Activated naive CD4-positive, alpha-beta T cell (primary cell): ENCODE measurements around the gene LLGL2.
"Not testable (repeated sequence)": the region's sequence is repeated elsewhere in the genome, so short reads cannot be mapped to it uniquely, and the experiment has no call there.

ENCODE experiments used
- DNase-seq, 4 experiments: peaks; one replicate each; lab custom pipeline; 2025; lab: John Stamatoyannopoulos, UW

The LLGL2 gene

DNA sequence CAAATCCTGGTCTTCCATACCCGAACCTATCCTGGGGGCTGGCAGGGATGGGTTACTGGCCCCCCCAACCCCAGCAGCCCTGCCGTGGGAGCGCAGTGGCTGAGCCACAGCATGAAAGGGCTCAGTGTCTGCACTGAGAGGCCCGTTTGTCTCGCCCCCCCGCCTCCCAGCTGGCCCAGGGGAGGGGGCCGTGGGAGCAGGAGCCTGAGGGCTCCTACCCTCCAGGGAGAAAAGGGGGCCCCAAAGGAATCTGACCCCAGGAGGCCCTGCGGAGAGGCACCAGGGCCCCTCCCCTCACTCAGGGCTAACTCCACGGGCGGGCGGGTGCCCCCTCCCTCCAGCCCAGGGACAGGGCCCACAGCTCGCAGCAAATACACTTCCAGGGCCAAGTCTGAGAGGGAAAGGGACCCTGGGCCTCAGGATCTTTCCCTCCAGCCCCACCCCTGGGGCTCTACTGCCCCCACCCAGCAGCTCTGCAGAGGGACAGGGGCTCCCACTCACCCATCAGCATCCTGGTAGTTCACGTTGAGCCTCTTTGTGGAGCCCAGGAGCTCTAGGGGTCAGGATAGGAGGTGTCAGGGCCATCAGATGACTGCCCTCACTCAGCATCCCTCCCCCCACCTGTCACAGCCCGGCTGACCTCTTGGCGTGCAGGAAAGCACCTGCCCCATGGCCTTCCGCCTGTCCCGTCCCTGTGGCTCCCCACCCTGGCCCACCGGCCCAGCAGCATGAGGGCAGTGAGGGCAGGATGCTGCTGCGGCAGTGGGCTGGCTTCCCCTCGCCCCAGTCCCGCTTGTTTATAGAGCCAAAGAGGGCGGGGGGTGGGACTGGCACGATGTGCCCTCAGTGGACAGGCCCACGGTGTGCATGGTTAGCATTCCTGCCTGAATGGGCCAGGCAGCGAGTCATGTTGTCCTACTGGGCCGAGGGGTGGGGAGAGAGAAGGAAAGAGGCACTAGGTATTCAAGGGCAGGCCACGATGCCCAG, 17.5 kb upstream of the LLGL2 start:
- no peak for DNase-seq

DNA sequence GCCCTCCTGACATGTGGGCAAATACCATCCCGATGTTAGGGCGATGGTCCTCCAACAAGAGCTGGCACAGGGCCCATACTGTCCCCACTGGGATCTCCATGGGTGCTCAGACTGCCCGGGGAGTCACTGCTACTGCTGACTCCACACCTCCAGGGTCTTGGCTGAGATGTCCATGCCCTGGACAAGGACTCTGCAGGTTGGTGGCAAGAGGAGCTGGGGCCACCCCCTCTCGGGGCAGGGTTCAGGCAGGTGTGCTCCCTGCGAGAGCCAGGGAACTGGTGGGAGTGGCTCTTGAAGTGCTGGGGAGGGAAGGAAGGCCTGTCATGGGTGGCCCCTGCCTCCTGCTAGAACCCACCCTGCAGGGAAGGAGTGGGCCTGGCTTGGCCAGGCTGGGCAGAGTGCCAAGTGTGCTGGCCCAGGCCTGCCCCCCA, 16.6 kb upstream of the LLGL2 start:
- DNase-seq, result no peak

DNA sequence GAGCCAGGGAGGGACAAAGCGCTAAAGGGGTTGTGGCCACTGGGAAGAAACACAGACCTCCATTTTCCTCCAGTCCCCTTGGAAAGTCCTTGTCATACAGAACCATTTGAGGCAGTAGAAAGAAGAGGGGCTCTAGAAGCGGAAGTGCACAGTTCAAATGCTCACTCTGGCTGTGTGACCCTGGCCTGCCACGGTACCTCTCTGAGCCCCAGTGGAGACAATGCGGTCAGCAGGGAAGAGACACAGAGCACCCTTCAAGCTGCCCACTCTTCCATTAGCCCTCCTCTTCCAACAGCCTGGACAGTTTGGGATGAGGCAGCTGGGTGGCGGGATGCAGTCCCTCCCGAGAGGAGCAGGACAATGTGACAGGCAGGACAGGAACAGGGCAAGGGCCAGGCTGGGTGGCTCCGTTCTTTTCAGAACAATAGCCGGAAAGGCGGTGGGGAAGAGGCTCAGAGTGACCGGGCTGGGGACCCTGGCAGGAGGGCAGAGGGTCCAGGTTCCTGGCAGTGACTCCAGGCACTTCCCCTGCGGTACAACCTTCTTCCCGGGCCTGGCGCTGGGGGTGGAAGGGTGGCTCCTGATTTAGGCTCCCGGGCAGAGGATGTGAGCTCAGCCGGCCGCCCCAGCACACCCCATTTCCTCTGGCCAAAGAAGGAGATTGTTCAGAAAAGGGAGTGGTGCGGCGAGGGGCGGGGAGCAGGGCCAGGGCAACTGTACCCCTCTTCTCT, 15.8 kb upstream of the LLGL2 start:
- no peak for DNase-seq

DNA sequence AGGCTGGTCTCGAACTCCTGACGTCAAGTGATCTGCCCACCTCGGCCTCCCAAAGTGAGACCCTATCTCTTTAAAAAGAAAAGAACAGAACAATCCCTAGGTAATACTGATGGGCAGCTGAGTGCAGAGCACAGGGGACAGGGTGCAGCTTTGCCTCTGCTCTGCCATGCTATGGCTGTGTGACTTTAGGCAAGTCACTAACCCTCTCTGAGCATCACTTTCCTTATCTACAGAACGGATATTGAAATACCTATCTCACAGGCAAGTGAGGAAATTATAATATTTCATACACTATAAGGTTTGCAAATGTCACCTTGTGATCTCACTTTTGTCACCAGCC, 14.3 kb upstream of the LLGL2 start:
- DNase-seq, result no peak

DNA sequence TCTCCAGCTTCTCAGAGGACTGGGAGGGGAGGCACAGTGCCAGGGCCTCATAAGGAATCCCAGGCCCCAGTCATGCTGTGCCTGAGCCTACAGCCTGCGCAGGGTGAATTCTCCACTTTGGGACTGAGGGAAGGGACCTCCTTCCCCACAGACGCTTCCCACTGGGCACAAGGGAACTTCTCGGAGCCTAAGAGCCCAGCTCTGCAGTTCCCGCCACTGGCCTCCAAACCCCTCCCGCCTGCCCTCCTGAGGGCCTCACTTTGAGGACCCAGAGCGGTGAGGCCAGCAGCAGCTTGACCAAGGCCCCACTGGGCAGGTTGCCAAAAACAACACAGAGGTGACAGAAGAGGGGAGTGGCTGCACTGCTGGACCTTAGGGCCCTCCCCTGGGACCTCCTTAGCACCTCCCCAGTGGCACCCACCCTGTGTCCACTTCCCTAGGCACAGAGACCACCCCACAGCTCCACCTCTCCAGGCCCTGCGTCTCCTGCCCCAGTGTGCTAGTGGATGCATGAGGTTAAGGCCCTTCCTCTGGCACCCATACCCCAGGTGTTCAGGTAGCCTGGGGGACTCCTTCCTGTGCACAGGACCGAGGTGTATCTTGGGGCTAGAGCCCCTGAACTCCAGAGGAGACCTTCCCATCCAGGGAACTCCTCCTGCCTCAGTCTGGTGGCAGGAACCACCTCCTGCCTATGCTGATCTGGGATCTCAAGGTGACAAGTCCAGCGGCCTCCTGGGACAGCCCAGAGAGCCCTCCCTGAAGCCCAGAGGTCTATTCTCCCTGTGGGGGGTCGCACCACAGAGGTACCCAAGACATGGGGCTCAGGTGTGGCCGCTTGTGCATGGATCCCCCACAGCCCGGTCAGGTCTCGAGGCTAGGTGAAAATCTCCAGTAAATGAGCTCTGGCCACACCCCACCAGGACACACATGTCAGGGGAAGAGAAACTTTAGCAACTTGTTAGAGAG, 13.6 kb upstream of the LLGL2 start:
- no peak for DNase-seq

DNA sequence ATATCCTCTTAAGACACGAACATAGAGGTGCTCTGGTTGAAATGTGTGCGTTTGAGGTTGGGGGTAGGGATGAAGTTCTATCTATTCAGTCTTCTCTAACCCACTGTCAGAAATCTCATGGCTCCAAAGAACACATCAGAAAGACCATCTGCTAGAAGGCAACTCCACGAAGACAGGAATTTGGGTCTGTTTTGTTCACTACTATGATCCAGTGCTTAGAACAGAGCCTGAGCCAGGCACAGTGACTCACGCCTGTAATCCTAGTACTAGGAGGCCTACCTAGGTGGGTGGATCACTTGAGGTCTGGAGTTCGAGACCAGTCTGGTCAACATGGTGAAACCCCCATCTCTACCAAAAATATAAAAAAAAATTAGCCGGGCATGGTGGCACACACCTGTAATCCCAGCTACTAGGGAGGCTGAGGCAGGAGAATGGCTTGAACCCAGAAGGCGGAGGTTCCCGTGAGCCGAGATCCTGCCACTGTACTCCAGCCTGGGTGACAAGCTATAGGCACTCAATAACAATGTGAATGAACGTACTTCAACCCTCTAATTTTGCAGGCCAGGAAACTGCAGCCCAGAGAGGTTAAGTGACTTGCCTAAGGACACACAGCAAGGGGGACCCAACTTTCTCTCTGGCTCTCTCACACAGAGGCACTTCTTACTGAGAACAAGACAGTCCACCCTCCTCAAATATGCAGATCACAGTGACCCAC, 12.4 kb upstream of the LLGL2 start:
- DNase-seq, result no peak

DNA sequence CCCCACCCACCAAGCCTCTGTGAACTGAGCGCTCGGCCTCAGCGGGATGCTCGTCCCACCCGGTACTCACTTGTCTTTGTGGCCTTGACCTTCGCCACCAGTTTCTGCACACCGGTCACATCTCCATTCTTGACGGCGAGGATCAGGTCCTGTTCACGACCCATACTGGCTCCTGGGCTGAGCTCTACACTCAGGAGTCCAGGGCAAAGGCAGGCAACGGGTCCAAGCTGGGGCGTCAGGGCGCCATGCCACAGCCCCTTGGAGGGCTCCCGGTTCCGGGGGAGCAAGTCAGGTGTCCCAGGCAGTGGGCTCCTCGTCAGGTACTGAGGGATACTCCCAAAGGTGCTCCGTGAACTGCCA, 11.9 kb upstream of the LLGL2 start:
- no peak for DNase-seq

DNA sequence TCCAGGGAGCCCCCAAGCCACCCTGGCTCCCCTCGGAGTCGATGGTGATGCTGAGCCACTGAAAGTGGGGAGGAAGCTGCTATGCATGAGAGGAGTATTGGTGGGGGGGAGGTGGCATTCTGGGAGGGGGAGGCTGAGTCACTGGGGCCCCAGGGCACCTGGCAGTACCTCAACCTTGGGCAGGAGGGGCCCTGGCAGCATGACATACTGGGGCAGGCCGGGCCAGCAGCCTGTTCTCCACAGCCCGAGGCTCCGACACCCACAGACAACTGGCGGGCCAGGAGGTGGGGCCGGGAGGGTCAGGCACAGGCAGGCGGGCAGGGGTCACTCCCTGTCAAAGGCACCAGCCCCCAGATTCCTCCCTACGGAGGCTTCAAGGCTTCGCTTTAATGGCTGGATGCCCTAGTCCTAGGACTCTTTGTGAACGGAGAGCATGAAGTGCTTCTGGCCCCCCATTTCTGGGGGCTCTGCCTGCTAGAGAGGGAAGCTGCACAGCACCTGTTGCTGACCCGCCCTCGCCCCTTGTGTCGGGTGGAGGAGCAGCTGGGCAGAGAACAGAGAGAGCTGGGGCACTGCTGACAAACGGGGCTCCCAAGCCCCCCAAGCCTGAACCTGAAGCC, 11.1 kb upstream of the LLGL2 start:
- no peak for DNase-seq

DNA sequence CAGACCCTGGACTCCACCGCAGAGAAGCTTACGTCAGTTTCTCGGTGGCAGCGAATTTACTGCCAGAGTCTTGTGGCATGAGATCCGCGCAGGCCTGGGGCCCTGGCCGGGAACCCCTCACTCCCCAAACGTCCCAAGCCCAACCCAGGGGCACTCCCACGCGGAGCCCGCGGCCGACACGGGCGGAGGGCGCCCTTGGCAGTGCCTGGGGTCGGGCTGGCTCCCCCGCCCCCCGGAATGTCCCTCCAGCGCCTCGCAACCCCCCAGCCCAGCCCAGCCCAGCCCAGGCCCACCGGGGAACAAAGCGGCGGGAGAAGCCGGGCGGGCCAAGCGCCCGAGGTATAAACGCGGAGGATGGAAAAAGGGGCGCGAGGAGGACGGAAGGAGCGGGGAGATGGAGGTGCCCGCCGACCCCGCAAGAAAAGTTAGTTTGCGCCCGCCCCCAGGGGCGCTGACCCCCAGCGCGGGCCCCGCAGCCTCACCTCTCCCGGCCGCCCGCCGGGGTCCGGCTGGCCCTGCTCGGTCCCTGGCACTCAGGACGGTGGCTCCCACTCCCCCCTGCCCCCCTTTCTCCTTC, 10.5 kb upstream of the LLGL2 start:
- no peak for DNase-seq

DNA sequence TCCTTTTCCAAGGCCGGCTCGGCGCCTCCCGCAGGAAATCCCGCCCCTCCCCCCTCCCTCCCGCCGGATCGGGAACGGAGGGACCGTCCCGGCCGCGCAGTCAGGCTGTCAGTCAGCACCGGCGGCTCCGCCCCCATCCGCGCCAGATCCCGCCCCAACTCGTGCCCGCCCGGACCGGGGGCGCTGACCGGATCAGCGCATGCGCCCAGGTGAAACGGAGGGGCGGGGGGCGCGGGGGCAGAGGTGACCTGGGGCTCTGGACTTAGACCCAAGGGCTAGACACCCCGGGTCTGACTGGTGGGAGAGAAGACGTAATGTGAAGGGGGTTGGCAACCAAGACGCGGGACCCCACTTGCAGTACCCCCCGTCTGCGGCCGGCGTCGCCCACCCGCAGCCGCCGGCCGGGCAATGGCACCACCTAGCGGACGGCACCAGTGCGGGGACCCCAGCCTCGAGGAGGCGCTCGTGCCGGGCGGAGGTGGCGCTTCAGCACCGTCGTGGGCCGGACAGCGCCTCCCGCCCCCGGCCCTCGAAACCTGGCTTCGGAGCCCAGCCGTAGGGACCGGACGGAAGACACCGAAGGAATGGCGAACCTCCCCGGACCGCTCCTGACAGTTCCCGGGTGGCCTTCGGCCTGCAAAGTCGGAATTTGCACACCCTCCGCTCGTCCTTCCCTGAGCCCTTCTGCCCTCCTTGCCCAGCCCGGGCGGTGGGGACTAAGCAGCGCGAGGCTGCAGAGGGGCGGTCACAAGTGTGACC, 9.8 kb upstream of the LLGL2 start, which contains the start of gene CASKIN2:
Gene CASKIN2 (minus strand): TSS at position 42 of the 759 bp plus-strand sequence. CDS start 1,733 bp downstream, outside the sequence.
- DNase-seq, result peak; percentile 60 to 71 (median 63)

DNA sequence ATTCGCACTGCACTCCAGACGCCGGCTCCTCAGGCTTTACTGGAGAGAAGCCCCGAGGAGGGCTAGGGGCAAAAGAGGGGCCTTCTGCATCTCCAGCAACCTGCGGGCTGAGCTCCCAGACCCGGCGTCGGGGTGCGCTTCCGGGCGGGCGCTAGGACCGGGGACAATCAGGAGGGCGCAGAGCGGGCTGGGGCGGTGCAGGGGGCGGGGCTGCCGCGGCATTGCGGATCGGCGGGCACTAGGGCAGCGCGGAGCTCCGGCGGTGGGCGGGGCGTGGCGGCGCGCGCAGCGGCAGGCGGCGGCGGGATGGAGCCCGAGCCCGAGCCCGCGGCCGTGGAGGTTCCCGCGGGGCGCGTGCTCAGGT, 9.3 kb upstream of the LLGL2 start, which contains the start of gene TSEN54:
Gene TSEN54 (plus strand): TSS at position 274 of the 364 bp plus-strand sequence. CDS start 33 bp downstream, at position 307.
- DNase-seq, result peak; percentile 72 to 96 (median 87)

DNA sequence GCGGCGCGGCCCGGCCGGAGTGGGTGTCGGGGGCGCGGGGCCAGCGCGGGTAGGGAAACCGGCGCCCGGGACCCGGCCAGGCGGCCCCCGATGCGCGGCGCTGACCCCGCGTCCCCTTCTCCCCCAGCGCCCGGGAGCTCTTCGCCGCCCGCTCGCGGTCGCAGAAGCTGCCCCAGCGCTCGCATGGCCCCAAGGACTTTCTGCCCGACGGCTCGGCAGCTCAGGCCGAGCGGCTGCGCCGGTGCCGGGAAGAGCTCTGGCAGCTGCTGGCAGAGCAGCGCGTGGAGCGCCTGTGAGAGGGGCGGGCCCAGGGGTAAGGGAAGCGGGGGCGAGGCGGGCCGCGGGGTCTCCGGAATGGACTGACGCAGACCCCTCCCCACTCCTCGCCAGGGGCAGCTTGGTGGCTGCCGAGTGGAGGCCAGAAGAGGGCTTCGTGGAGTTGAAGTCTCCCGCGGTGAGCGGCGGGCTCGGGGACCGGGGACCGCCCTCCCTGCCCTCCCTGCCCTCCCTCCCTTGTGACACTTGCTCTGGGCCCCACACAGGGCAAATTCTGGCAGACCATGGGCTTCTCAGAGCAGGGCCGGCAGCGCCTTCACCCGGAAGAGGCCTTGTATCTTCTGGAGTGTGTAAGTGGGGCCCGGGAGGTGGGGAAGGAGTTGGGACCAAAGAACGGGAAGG, 8.7 kb upstream of the LLGL2 start:
- DNase-seq, result peak in 1 of 4 experiments; percentile 32

DNA sequence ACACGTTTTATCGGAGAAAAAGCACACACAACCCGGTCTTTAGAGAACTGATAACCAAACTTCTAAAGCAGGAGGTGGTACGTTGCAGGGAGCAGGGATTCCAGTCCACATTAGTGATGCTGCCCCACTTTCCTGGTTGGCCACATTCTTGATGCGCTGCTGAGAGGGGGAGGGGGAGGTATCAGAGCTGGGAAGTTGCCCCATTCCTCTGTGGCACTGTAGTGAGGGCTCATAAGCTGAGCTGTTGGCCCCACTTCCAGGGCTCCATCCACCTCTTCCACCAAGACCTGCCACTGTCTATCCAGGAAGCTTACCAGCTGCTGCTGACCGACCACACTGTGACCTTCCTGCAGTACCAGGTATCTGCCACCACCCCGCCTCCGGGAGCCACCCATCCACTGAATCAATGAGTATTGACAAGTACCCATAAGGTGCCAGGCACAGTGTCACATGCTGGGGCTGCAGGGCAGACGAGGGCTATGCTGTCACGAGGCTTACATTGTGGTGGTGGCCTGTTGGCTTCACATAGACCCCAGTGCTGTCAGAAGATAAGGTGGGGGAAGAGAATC, 8.1 kb upstream of the LLGL2 start:
- peak in 1 of 4 experiments; percentile 16 for DNase-seq

DNA sequence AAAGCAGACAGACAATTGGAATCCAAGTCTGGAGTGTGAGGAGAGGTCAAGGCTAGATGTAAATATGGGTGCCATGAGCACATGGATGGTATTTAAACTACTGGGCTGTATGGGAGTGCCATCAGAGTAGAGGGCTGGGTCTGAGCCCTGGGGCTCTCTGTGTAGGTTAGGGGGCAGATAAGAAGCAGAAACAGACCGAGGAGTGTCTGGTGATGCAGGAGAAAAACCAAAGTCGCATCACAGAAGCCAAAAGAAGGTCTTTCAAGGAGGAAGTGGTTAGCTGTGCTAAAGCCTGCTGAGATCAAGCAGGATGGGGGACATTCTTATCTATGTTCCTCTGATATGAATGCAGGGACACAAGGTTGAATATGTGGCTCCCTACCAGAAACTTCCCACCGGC, 7.3 kb upstream of the LLGL2 start:
- peak in 1 of 4 experiments; percentile 19 for DNase-seq

DNA sequence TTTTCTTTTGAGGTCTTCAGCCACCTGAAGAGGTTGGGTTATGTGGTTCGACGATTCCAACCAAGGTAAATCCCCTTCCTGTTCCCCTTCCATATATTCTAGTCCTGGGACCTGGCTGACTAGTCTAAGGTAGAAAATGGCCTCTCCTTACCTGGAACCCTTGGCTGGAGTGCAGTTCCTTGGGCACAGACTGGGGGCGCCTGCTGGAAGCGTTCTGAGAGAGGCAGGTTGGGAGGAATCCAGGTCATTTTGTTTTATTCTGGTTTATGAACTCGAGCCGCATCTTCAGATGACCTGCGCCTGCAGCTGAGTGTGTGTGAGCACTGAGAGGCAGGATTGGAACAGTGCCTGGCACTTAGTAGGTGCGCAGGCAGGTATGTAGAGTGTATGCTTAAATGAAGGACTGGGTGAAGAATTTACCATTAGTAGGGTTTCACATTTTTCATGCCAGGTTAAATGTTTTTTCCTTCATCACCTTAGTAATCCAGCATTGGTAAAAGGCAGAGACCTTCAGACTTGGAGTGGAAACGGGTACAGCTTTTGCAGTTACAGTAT, 6.4 kb upstream of the LLGL2 start:
- DNase-seq, result no peak

DNA sequence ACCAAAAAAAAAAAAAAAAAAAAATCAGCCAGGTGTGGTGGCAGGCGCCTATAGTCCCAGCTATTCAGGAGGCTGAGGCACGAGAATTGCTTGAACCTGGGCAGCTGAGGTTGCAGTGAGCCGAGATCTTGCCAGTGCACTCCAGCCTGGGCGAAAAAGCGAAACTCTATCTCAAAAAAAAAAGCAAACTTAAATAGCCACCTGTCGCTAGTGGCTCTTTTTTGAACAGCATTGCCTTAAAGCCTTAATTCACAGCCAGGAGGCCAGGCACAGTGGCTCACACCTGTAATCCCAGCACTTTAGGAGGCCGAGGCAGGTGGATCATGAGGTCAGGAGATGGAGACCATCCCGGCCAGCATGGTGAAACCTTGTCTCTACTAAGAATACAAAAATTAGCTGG, 5.1 kb upstream of the LLGL2 start:
- not testable (repeated sequence) for DNase-seq

DNA sequence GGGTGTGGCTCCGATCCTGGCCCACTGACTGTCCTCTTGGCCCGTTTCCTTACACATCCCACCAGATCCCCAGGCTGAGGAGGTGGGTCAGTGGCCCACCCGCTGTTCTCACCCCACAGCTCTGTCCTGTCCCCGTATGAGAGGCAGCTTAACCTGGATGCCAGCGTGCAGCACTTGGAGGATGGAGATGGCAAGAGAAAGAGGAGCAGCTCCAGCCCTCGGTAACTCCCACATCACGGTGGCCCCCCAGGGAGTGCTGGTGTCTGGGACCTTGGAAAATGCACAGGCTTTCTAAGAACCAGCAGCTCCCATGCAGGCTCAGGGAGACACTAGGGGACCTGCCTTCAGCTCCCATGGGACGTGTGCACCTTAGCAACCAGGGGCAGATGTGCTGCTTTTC, 4.2 kb upstream of the LLGL2 start:
- no peak for DNase-seq
